Prostate gland (tissue), 2 donors: ENCODE measurements around the gene HES3.

Experiments
- CTCF ChIP-seq, 4 experiments: fragments of 200-600 bp in 2 of 4; fragments of 450-650 bp in 2 of 4; sonication (generic) in 2 of 4; IDR thresholded peaks; 1 replicate in 3 of 4; 2 replicates in 1 of 4; pipeline ENCODE4 v1.5.1; 2016 to 2019; ENCODE audit warnings: antibody characterized with exemption in 4 of 4, mild to moderate bottlenecking in 2 of 4, moderate library complexity in 2 of 4
- POLR2A ChIP-seq: fragments of 450-650 bp; IDR thresholded peaks from one replicate; pipeline ENCODE4 v1.6.1; 2016; ENCODE audit warnings: antibody characterized with exemption, mild to moderate bottlenecking
- POLR2AphosphoS5 ChIP-seq: sonication (generic); formaldehyde crosslinking; IDR thresholded peaks from one replicate; pipeline ENCODE4 v1.6.1; 2017; ENCODE audit warnings: antibody characterized with exemption

GRCh38 chr1:6202256-6202655 lies 41.7 kb upstream of the HES3 start:
- TF ChIP-seq CTCF (IDR thresholded peaks at IDR 0.05) (no peak), POLR2A (no peak), POLR2AphosphoS5 (no peak)
